Measurements from ENCODE around the gene L3MBTL4. TPM values are rescaled to one million over a fixed set of nuclear protein-coding genes. Genes with fewer than 3 reads are reported as not detected.

The L3MBTL4 gene
- polyA plus RNA-seq, 4 donors, result 2.6 to 6.5 (median 3.6) TPM

DNA sequence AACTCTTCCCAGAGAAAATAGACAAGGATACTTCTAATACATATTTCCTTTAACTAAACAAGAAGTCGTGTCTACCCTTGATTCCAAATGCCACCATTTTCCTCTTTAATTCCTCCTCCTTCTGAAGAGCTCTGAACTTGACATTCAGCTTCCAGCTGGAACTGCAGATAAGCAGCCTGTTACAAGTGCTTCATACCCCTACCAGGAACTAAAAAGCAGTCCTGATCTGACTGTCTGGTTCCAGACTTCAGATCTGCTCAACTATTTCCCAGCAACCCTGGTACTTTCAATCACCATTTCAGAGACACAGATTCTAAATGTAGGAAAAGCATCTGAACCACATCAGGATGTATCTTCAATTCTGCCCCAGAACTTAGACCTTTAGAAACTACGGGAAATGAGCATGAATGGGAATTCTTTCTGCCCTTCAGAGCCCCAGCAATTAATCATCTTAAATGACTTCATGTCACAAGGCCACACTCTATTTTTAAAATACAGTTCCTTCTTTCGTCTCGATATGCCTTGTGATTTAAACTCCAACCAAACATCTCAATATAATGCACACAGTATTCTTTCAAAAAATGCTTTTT, 159.5 kb downstream of the L3MBTL4 start:
- FAIRE-seq (no peak), DNase-seq (peak in 1 of 2 donors; percentile 12)
- WGBS, 3 donors, result 25 to 43% (median 30%) methylated on average over 4 of the region's 4 CpGs
- no peaks in the 10 kb centered on the region for H3K27me3 ChIP-seq (ENCODE audit: control insufficient read depth in 3 of 3, insufficient read depth in 3 of 3, low read length in 3 of 3)
- H3K9me3 ChIP-seq (ENCODE audit: control insufficient read depth in 2 of 2, insufficient read depth in 1 of 2, low read depth in 1 of 2, low read length in 1 of 2), result peaks cover 0 to 6% of the 10 kb centered on the region in 2 donors
- peaks cover 0 to 2% (median 0%) of the 10 kb centered on the region in 3 donors for H3K4me1 ChIP-seq (ENCODE audit: control insufficient read depth in 3 of 3, insufficient read depth in 2 of 3, low read depth in 1 of 3, low read length in 2 of 3)
- no peaks in the 10 kb centered on the region for H3K36me3 ChIP-seq (ENCODE audit: control insufficient read depth in 3 of 3, insufficient read depth in 2 of 3, low read depth in 1 of 3, low read length in 3 of 3)
- H3K27ac ChIP-seq (ENCODE audit: low read depth in 1 of 3, low read length in 2 of 3), result no peak overlapping the region
- H3K4me3 ChIP-seq (ENCODE audit: low read depth in 1 of 3, low read length in 3 of 3), result no peak overlapping the region

DNA sequence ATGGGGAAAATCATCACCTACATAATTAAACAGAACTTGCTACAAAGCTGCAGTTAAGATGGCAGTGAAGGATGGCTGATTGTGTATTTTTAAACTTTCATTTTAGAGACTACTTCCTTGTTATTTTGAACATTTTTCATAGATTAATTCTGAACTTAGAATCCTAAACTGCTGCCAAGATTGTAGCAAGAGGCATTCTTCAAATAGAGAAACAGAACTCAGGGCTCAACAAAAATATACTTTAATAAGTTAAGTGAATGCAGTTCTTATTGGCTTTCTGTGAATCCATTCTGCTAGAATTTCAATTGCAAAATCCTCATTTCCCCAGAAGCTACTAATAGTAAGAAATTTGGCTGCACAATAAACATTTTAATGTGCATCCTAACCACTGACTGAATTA, 160.3 kb downstream of the L3MBTL4 start:
- Histone ChIP-seq H3K4me1 (ENCODE audit: control insufficient read depth in 3 of 3, insufficient read depth in 2 of 3, low read depth in 1 of 3, low read length in 2 of 3) (peaks cover 0 to 2% (median 0%) of the 10 kb centered on the region in 3 donors), H3K27me3 (ENCODE audit: control insufficient read depth in 3 of 3, insufficient read depth in 3 of 3, low read length in 3 of 3) (no peaks in the 10 kb centered on the region), H3K36me3 (ENCODE audit: control insufficient read depth in 3 of 3, insufficient read depth in 2 of 3, low read depth in 1 of 3, low read length in 3 of 3) (peaks cover 0 to 1% (median 0%) of the 10 kb centered on the region in 3 donors), H3K27ac (ENCODE audit: low read depth in 1 of 3, low read length in 2 of 3) (no peak overlapping the region), H3K4me3 (ENCODE audit: low read depth in 1 of 3, low read length in 3 of 3) (no peak overlapping the region), H3K9me3 (ENCODE audit: control insufficient read depth in 2 of 2, insufficient read depth in 1 of 2, low read depth in 1 of 2, low read length in 1 of 2) (peaks cover 0 to 6% of the 10 kb centered on the region in 2 donors)
- DNase-seq (no peak), FAIRE-seq (no peak)

DNA sequence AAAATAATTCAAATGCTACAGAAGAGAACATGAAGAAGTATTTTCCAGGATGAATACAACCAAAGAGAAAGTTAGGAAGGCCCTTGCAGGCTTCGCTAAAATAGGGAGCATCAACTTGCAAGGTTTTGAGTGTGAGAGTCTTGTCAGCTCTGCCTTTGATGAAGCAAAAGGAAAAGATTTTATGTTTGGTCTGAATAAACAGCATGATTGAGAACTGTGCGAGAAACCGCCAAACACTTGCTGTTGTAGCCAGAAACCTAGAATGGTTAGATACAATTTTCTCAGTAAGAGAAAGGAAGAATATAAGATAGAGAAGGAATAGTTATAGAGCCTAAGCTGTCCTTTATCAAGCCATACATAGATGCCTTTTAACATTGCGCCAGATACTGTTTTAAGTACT, 163.6 kb downstream of the L3MBTL4 start:
- 94 to 97% (median 96%) methylated on average over 4 of the region's 4 CpGs for WGBS, 3 donors
- Histone ChIP-seq H3K36me3 (ENCODE audit: control insufficient read depth in 3 of 3, insufficient read depth in 2 of 3, low read depth in 1 of 3, low read length in 3 of 3) (peaks cover 0 to 1% (median 0%) of the 10 kb centered on the region in 3 donors), H3K27ac (ENCODE audit: low read depth in 1 of 3, low read length in 2 of 3) (no peak overlapping the region), H3K9me3 (ENCODE audit: control insufficient read depth in 2 of 2, insufficient read depth in 1 of 2, low read depth in 1 of 2, low read length in 1 of 2) (no peaks in the 10 kb centered on the region), H3K27me3 (ENCODE audit: control insufficient read depth in 3 of 3, insufficient read depth in 3 of 3, low read length in 3 of 3) (no peaks in the 10 kb centered on the region), H3K4me1 (ENCODE audit: control insufficient read depth in 3 of 3, insufficient read depth in 2 of 3, low read depth in 1 of 3, low read length in 2 of 3) (peaks cover 0 to 2% (median 0%) of the 10 kb centered on the region in 3 donors), H3K4me3 (ENCODE audit: low read depth in 1 of 3, low read length in 3 of 3) (no peak overlapping the region)
- no peak for DNase-seq
- no peak for FAIRE-seq

DNA sequence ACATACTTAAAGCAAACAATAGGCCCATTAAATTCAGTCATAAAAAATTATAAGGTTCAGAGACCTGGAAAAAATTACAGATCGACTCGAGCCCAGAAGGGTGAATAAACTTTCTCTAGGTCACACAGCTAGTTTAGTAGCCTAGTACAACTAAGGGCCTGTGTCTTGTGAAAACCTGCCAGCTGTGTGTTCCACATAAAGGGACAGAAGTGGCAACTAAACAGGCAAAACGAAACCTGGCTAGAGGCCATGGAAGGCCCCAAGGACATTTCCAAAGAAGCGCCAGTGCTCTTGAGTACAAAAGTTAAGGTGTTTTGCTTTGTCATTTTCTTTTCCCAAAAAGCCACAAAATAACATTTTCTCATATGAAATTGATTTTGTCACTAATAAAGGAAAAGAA, 164.9 kb downstream of the L3MBTL4 start:
- DNase-seq (no peak), FAIRE-seq (no peak)
- 42 to 60% (median 43%) methylated on average over 4 of the region's 4 CpGs for WGBS, 3 donors
- H3K27ac ChIP-seq (ENCODE audit: low read depth in 1 of 3, low read length in 2 of 3), result no peak overlapping the region
- no peak overlapping the region for H3K4me3 ChIP-seq (ENCODE audit: low read depth in 1 of 3, low read length in 3 of 3)
- peaks cover 0 to 2% (median 0%) of the 10 kb centered on the region in 3 donors for H3K4me1 ChIP-seq (ENCODE audit: control insufficient read depth in 3 of 3, insufficient read depth in 2 of 3, low read depth in 1 of 3, low read length in 2 of 3)
- no peaks in the 10 kb centered on the region for H3K27me3 ChIP-seq (ENCODE audit: control insufficient read depth in 3 of 3, insufficient read depth in 3 of 3, low read length in 3 of 3)
- H3K36me3 ChIP-seq (ENCODE audit: control insufficient read depth in 3 of 3, insufficient read depth in 2 of 3, low read depth in 1 of 3, low read length in 3 of 3), result peaks cover 0 to 1% (median 0%) of the 10 kb centered on the region in 3 donors
- H3K9me3 ChIP-seq (ENCODE audit: control insufficient read depth in 2 of 2, insufficient read depth in 1 of 2, low read depth in 1 of 2, low read length in 1 of 2), result no peaks in the 10 kb centered on the region

DNA sequence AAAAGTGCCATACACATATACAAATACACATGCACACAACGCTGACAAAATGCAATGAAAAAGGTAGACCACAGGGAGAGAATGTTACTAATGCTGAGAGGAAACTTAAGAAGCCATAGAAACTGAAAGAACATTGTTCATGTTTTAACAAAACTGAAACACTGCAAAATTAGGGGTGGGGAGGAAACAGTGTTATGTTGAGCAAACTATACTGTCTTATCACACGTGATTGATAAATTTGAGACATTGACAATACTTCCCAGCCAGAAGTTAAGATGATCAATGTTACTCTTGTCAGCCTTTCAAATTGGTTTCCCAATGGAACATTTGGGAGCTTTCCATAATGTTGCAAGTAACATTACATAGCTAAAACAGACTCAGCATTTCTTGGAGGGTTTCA, 165.5 kb downstream of the L3MBTL4 start:
- FAIRE-seq (peak; percentile 41), DNase-seq (no peak)
- peaks cover 0 to 1% (median 0%) of the 10 kb centered on the region in 3 donors for H3K36me3 ChIP-seq (ENCODE audit: control insufficient read depth in 3 of 3, insufficient read depth in 2 of 3, low read depth in 1 of 3, low read length in 3 of 3)
- 38 to 49% (median 43%) methylated on average over 2 of the region's 2 CpGs for WGBS, 3 donors
- H3K4me1 ChIP-seq (ENCODE audit: control insufficient read depth in 3 of 3, insufficient read depth in 2 of 3, low read depth in 1 of 3, low read length in 2 of 3), result no peaks in the 10 kb centered on the region
- H3K27me3 ChIP-seq (ENCODE audit: control insufficient read depth in 3 of 3, insufficient read depth in 3 of 3, low read length in 3 of 3), result no peaks in the 10 kb centered on the region
- H3K27ac ChIP-seq (ENCODE audit: low read depth in 1 of 3, low read length in 2 of 3), result no peak overlapping the region
- no peaks in the 10 kb centered on the region for H3K9me3 ChIP-seq (ENCODE audit: control insufficient read depth in 2 of 2, insufficient read depth in 1 of 2, low read depth in 1 of 2, low read length in 1 of 2)
- H3K4me3 ChIP-seq (ENCODE audit: low read depth in 1 of 3, low read length in 3 of 3), result no peak overlapping the region

GRCh38 chr18:6248017-6248416, 166.7 kb downstream of the L3MBTL4 start:
- no peaks in the 10 kb centered on the region for H3K4me1 ChIP-seq (ENCODE audit: control insufficient read depth in 3 of 3, insufficient read depth in 2 of 3, low read depth in 1 of 3, low read length in 2 of 3)
- H3K27ac ChIP-seq (ENCODE audit: low read depth in 1 of 3, low read length in 2 of 3), result no peak overlapping the region
- H3K27me3 ChIP-seq (ENCODE audit: control insufficient read depth in 3 of 3, insufficient read depth in 3 of 3, low read length in 3 of 3), result no peaks in the 10 kb centered on the region
- FAIRE-seq, result no peak
- 83 to 93% (median 83%) methylated on average over 2 of the region's 2 CpGs for WGBS, 3 donors
- DNase-seq, result no peak
- peaks cover 0 to 1% (median 0%) of the 10 kb centered on the region in 3 donors for H3K36me3 ChIP-seq (ENCODE audit: control insufficient read depth in 3 of 3, insufficient read depth in 2 of 3, low read depth in 1 of 3, low read length in 3 of 3)
- H3K9me3 ChIP-seq (ENCODE audit: control insufficient read depth in 2 of 2, insufficient read depth in 1 of 2, low read depth in 1 of 2, low read length in 1 of 2), result no peaks in the 10 kb centered on the region
- H3K4me3 ChIP-seq (ENCODE audit: low read depth in 1 of 3, low read length in 3 of 3), result no peak overlapping the region

DNA sequence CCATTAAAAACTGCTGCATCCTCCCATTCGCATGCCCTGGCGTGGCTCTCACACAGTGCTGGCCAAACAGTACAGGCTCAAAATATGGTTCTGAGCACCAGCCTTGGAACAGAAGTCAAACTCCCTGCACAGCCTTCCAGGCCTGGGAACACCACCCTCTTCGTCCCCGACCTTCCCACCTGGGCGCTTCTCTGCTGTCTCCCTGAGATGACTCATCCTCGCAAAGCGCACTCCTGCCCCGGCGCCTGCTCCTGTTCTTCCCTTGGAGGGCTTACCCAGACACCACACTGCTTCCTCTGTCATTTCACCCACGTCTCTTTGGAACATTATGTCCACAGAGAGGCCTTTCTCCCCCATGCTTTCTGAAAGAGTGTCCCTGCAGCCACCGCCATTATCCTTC, 172.7 kb downstream of the L3MBTL4 start:
- no peaks in the 10 kb centered on the region for H3K36me3 ChIP-seq (ENCODE audit: control insufficient read depth in 3 of 3, insufficient read depth in 2 of 3, low read depth in 1 of 3, low read length in 3 of 3)
- FAIRE-seq (no peak), DNase-seq (no peak)
- H3K27me3 ChIP-seq (ENCODE audit: control insufficient read depth in 3 of 3, insufficient read depth in 3 of 3, low read length in 3 of 3), result no peaks in the 10 kb centered on the region
- no peaks in the 10 kb centered on the region for H3K9me3 ChIP-seq (ENCODE audit: control insufficient read depth in 2 of 2, insufficient read depth in 1 of 2, low read depth in 1 of 2, low read length in 1 of 2)
- WGBS, 3 donors, result 94 to 96% (median 94%) methylated on average over 11 of the region's 11 CpGs
- H3K27ac ChIP-seq (ENCODE audit: low read depth in 1 of 3, low read length in 2 of 3), result no peak overlapping the region
- H3K4me1 ChIP-seq (ENCODE audit: control insufficient read depth in 3 of 3, insufficient read depth in 2 of 3, low read depth in 1 of 3, low read length in 2 of 3), result no peaks in the 10 kb centered on the region
- no peak overlapping the region for H3K4me3 ChIP-seq (ENCODE audit: low read depth in 1 of 3, low read length in 3 of 3)

GRCh38 chr18:6239716-6240115, 175.0 kb downstream of the L3MBTL4 start:
- FAIRE-seq, result no peak
- WGBS, 3 donors, result 84 to 95% (median 91%) methylated on average over 6 of the region's 6 CpGs
- H3K4me1 ChIP-seq (ENCODE audit: control insufficient read depth in 3 of 3, insufficient read depth in 2 of 3, low read depth in 1 of 3, low read length in 2 of 3), result no peaks in the 10 kb centered on the region
- no peaks in the 10 kb centered on the region for H3K27me3 ChIP-seq (ENCODE audit: control insufficient read depth in 3 of 3, insufficient read depth in 3 of 3, low read length in 3 of 3)
- H3K27ac ChIP-seq (ENCODE audit: low read depth in 1 of 3, low read length in 2 of 3), result no peak overlapping the region
- DNase-seq, result no peak
- H3K4me3 ChIP-seq (ENCODE audit: low read depth in 1 of 3, low read length in 3 of 3), result no peak overlapping the region
- no peaks in the 10 kb centered on the region for H3K36me3 ChIP-seq (ENCODE audit: control insufficient read depth in 3 of 3, insufficient read depth in 2 of 3, low read depth in 1 of 3, low read length in 3 of 3)
- no peaks in the 10 kb centered on the region for H3K9me3 ChIP-seq (ENCODE audit: control insufficient read depth in 2 of 2, insufficient read depth in 1 of 2, low read depth in 1 of 2, low read length in 1 of 2)

- DNase-seq (no peak), FAIRE-seq (no peak)
- H3K9me3 ChIP-seq (ENCODE audit: control insufficient read depth in 2 of 2, insufficient read depth in 1 of 2, low read depth in 1 of 2, low read length in 1 of 2), result no peaks in the 10 kb centered on the region
- no peak overlapping the region for H3K27ac ChIP-seq (ENCODE audit: low read depth in 1 of 3, low read length in 2 of 3)
- no peaks in the 10 kb centered on the region for H3K4me1 ChIP-seq (ENCODE audit: control insufficient read depth in 3 of 3, insufficient read depth in 2 of 3, low read depth in 1 of 3, low read length in 2 of 3)
- 83 to 92% (median 87%) methylated on average over 2 of the region's 2 CpGs for WGBS, 3 donors
- H3K4me3 ChIP-seq (ENCODE audit: low read depth in 1 of 3, low read length in 3 of 3), result no peak overlapping the region
- H3K27me3 ChIP-seq (ENCODE audit: control insufficient read depth in 3 of 3, insufficient read depth in 3 of 3, low read length in 3 of 3), result no peaks in the 10 kb centered on the region
- no peaks in the 10 kb centered on the region for H3K36me3 ChIP-seq (ENCODE audit: control insufficient read depth in 3 of 3, insufficient read depth in 2 of 3, low read depth in 1 of 3, low read length in 3 of 3)
These were observed 178.5 kb downstream of the L3MBTL4 start for GRCh38 chr18:6236258-6236657.

Data from small intestine (tissue), 7 donors.